NCI-H2227 (cell line): ENCODE data around the gene DOK3.
A peak's percentile ranks its signal among the peaks of the same experiment; 100 is the strongest.

ENCODE experiments used
- DNase-seq: peaks from one replicate; lab custom pipeline; 2025; ENCODE audit not compliant: unreplicated experiment; lab: John Stamatoyannopoulos, UW

The DOK3 gene

DNA sequence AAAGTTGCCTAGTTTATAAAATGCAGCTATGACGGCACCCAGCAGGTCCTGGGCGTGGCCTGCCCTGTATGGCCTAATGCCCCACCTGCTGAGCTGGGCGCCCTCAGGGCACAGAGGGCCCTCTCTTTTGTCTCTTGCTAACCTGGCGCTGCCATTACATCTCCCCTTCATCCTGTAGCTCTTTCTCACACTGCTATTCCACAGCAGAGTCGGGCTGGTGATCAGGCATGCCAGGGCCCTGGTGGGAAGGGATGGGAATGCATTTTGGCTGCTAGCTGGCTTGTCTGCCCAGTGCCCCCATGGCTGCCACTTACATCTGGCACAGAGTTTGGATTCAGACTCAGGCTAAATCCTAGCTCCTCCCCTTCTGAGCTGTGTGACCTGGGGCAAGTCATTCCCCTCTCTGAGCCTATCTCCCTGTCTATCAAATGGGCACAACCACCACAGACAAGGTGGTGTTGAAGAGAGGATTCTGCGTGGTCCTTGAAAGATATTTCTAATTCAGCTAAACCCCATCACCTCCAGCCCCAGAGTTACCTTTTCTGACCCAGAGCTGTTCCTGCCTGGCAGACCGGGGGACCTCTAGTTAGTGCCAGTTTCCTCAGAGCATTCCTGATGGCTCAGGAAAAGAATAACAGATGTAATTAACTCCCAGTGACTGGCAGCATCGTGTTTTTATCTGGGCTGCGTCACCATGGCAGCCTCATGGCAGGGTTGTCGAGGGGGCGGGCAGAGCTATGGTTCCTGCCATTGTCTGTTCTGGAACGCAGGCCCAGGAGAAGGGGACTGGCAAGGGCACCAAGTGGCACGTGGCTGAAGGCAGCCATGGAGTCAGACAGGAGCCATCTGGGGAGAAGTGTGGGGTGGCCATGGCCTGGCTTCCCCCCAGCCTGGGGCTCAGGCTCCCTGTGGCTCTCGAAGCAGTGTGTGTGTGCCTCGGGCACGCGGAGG is 56.7 kb downstream of the DOK3 start:
- peak; percentile 29 for DNase-seq
